DND-41 (cell line): ENCODE results near the gene GHRL.

Source experiments
- CTCF ChIP-seq: IDR thresholded peaks from 2 replicates; pipeline ENCODE4 v1.5.1; 2012; ENCODE audit warnings: borderline replicate concordance, low read length, moderate library complexity, mild to moderate bottlenecking; ENCODE audit not compliant: poor library complexity, severe bottlenecking; ENCODE audit errors: extremely low read depth
- EZH2 ChIP-seq: IDR thresholded peaks from 3 replicates; pipeline ENCODE4 v1.6.1; 2012; ENCODE audit warnings: borderline replicate concordance, low read depth, mild to moderate bottlenecking, moderate library complexity, low read length, inconsistent platforms; ENCODE audit not compliant: severe bottlenecking

DNA sequence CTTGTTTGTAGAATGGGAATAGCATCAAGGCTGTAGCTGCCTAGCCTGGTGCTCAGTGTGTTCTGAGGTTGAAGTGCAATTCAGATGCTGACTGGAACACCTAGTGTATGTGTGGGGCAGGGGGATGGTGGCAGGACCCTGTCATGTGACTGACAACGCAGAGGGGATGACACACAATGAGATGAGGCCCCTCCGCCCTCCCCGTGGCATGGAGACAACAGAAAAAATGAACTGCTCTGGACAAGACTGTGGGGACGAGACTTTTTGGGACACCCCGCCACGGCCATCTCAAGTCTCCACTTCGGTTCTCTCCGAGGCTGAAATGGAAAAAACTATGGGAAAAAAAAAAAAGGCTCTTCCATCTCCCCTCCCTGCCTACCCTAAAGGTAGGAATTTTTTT lies 38.6 kb upstream of the GHRL start:
- TF ChIP-seq CTCF (no peak), EZH2 (no peak)
